Epithelial cell of prostate (primary cell): Measurements from ENCODE around the gene UGT2B17.
A peak's percentile ranks its signal among the peaks of the same experiment; 100 is the strongest.
"Not testable (repeated sequence)": the region's sequence is repeated elsewhere in the genome, so short reads cannot be mapped to it uniquely, and the experiment has no call there.

ENCODE experiments used
- DNase-seq: peaks from one replicate; pipeline ENCODE4 v3.0.0-alpha.2; 2011; ENCODE audit warnings: low read depth, low spot score
- H3K27ac ChIP-seq: fragments of 450-650 bp; 2 replicates; pipeline ENCODE4 v1.5.1; 2017; ENCODE audit warnings: mild to moderate bottlenecking

The UGT2B17 gene

GRCh38 chr4:68569466-68570121 lies 6.5 kb downstream of the UGT2B17 start:
- peak overlapping the region; percentile 12 for H3K27ac ChIP-seq
- no peak for DNase-seq

- not testable (repeated sequence) for DNase-seq, H3K27ac ChIP-seq
Observed at GRCh38 chr4:68569036-68569435, 7.1 kb downstream of the UGT2B17 start.

- not testable (repeated sequence) for DNase-seq, H3K27ac ChIP-seq
Observed at GRCh38 chr4:68568535-68568934, 7.6 kb downstream of the UGT2B17 start.

GRCh38 chr4:68566364-68566763 lies 9.8 kb downstream of the UGT2B17 start:
- not testable (repeated sequence) for DNase-seq, H3K27ac ChIP-seq

- not testable (repeated sequence) for DNase-seq, H3K27ac ChIP-seq
Observed at GRCh38 chr4:68565082-68565481, 11.0 kb downstream of the UGT2B17 start.

- not testable (repeated sequence) for H3K27ac ChIP-seq, DNase-seq
Observed at GRCh38 chr4:68560364-68561070, 15.6 kb downstream of the UGT2B17 start.

GRCh38 chr4:68553830-68554229 lies 22.3 kb downstream of the UGT2B17 start:
- H3K27ac ChIP-seq, DNase-seq: not testable (repeated sequence)

- DNase-seq, H3K27ac ChIP-seq: not testable (repeated sequence)
Observed at GRCh38 chr4:68552818-68553811, 23.0 kb downstream of the UGT2B17 start.

GRCh38 chr4:68542742-68543141 lies 33.4 kb downstream of the UGT2B17 start:
- DNase-seq, H3K27ac ChIP-seq: not testable (repeated sequence)

- no peak for DNase-seq
- no peak overlapping the region for H3K27ac ChIP-seq
Observed at GRCh38 chr4:68536375-68536774, 39.7 kb downstream of the UGT2B17 start.

GRCh38 chr4:68535974-68536373 lies 40.1 kb downstream of the UGT2B17 start:
- no peak overlapping the region for H3K27ac ChIP-seq
- DNase-seq: no peak

GRCh38 chr4:68522232-68522631 lies 53.9 kb downstream of the UGT2B17 start:
- peak; percentile 5 for DNase-seq
- H3K27ac ChIP-seq: not testable (repeated sequence)

- DNase-seq: no peak
Observed at GRCh38 chr4:68520985-68521384, 55.1 kb downstream of the UGT2B17 start.

GRCh38 chr4:68518889-68519288 lies 57.2 kb downstream of the UGT2B17 start:
- DNase-seq: no peak
- H3K27ac ChIP-seq: no peak overlapping the region

More at GRCh38 chr4:68520985-68521384, 55.1 kb downstream of the UGT2B17 start:
- H3K27ac ChIP-seq: no peak overlapping the region

GRCh38 chr4:68505452-68505851 lies 70.7 kb downstream of the UGT2B17 start:
- not testable (repeated sequence) for H3K27ac ChIP-seq, DNase-seq

GRCh38 chr4:68504836-68505235 lies 71.3 kb downstream of the UGT2B17 start:
- H3K27ac ChIP-seq, DNase-seq: not testable (repeated sequence)

- DNase-seq: not testable (repeated sequence)
Observed at GRCh38 chr4:68503462-68503861, 72.7 kb downstream of the UGT2B17 start.

GRCh38 chr4:68499021-68499420 lies 77.1 kb downstream of the UGT2B17 start:
- no peak overlapping the region for H3K27ac ChIP-seq
- DNase-seq: no peak

More at GRCh38 chr4:68503462-68503861, 72.7 kb downstream of the UGT2B17 start:
- not testable (repeated sequence) for H3K27ac ChIP-seq

- H3K27ac ChIP-seq: no peak overlapping the region
- peak; percentile 26 for DNase-seq
Observed at GRCh38 chr4:68498413-68499007, 77.6 kb downstream of the UGT2B17 start.

GRCh38 chr4:68494688-68495087 lies 81.4 kb downstream of the UGT2B17 start:
- no peak overlapping the region for H3K27ac ChIP-seq
- DNase-seq: no peak
